ENCODE results near the gene RAPGEF5. TPM values are rescaled to one million over a fixed set of nuclear protein-coding genes. Genes with fewer than 3 reads are reported as not detected.

The RAPGEF5 gene
- total RNA-seq, 2 donors from 2014 or later: 19.4 to 32.5 TPM

DNA sequence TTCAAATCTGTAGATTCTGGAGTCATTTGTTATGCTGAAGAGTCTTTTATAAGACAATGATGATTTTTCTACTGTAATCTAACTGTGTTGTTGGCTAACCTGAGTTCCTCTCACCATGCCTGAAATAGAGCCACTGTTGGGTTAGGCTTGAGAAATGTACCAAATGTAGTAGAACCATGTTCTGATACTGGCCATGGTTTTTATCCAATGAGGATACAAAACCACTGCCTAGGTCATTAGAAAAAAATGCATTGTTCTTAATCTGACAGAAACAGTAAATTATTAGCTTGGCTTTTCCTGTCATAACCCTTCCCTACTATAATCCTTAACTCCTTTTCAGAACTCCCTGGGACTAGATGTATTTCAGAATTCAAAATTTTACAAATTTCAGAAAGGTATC is 86.6 kb downstream of the RAPGEF5 start:
- no peaks in the 10 kb centered on the region for H3K36me3 ChIP-seq
- no peaks in the 10 kb centered on the region for H3K27me3 ChIP-seq
- no peaks in the 10 kb centered on the region for H3K4me1 ChIP-seq
- no peaks in the 10 kb centered on the region for H3K9me3 ChIP-seq
- no peak for TF ChIP-seq CTCF (IDR thresholded peaks at IDR 0.05)
- DNase-seq (ENCODE audit: low spot score): no peak
- no peak overlapping the region for H3K4me3 ChIP-seq
- H3K27ac ChIP-seq: no peak overlapping the region

GRCh38 chr7:22269963-22270362 is 87.0 kb downstream of the RAPGEF5 start:
- no peak for DNase-seq (ENCODE audit: low spot score)
- no peaks in the 10 kb centered on the region for H3K9me3 ChIP-seq
- no peaks in the 10 kb centered on the region for H3K36me3 ChIP-seq
- no peak overlapping the region for H3K27ac ChIP-seq
- H3K4me1 ChIP-seq: no peaks in the 10 kb centered on the region
- H3K27me3 ChIP-seq: no peaks in the 10 kb centered on the region
- no peak for TF ChIP-seq CTCF (IDR thresholded peaks at IDR 0.05)
- no peak overlapping the region for H3K4me3 ChIP-seq

- Histone ChIP-seq H3K36me3 (no peaks in the 10 kb centered on the region), H3K27me3 (no peaks in the 10 kb centered on the region), H3K4me3 (no peak overlapping the region), H3K9me3 (no peaks in the 10 kb centered on the region), H3K27ac (no peak overlapping the region), H3K4me1 (no peaks in the 10 kb centered on the region)
- no peak for DNase-seq (ENCODE audit: low spot score)
- no peak for TF ChIP-seq CTCF (IDR thresholded peaks at IDR 0.05)
Observed at GRCh38 chr7:22268884-22269421, 88.0 kb downstream of the RAPGEF5 start.

GRCh38 chr7:22267930-22268615 is 88.9 kb downstream of the RAPGEF5 start:
- no peak overlapping the region for H3K4me3 ChIP-seq
- no peaks in the 10 kb centered on the region for H3K4me1 ChIP-seq
- H3K36me3 ChIP-seq: no peaks in the 10 kb centered on the region
- H3K27me3 ChIP-seq: no peaks in the 10 kb centered on the region
- H3K27ac ChIP-seq: no peak overlapping the region
- TF ChIP-seq CTCF (IDR thresholded peaks at IDR 0.05): no peak
- no peaks in the 10 kb centered on the region for H3K9me3 ChIP-seq
- DNase-seq (ENCODE audit: low spot score): no peak

DNA sequence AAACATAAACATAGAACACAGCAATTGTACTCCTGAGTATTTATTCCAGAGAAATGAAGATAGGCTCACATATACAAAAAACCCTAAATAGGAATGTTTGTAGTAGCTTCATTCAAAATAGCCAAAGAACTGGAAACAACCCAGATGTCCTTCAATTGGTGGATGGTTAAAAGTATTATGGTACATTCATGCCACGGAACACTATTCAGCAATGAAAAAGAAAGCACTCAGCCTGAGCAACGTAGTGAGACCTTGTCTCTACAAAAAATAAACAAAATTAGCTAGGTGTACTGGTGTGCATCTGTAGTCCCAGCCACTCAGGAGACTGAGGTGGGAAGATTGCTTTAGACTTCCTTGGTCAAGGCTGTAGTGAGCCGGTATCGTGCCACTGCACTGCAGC is 94.4 kb downstream of the RAPGEF5 start:
- Histone ChIP-seq H3K9me3 (no peaks in the 10 kb centered on the region), H3K4me3 (no peak overlapping the region), H3K27me3 (no peaks in the 10 kb centered on the region), H3K36me3 (no peaks in the 10 kb centered on the region), H3K4me1 (no peaks in the 10 kb centered on the region), H3K27ac (no peak overlapping the region)
- DNase-seq (ENCODE audit: low spot score): no peak
- TF ChIP-seq CTCF (IDR thresholded peaks at IDR 0.05): no peak
